ENCODE data around the gene GLCCI1.

Gene GLCCI1

DNA sequence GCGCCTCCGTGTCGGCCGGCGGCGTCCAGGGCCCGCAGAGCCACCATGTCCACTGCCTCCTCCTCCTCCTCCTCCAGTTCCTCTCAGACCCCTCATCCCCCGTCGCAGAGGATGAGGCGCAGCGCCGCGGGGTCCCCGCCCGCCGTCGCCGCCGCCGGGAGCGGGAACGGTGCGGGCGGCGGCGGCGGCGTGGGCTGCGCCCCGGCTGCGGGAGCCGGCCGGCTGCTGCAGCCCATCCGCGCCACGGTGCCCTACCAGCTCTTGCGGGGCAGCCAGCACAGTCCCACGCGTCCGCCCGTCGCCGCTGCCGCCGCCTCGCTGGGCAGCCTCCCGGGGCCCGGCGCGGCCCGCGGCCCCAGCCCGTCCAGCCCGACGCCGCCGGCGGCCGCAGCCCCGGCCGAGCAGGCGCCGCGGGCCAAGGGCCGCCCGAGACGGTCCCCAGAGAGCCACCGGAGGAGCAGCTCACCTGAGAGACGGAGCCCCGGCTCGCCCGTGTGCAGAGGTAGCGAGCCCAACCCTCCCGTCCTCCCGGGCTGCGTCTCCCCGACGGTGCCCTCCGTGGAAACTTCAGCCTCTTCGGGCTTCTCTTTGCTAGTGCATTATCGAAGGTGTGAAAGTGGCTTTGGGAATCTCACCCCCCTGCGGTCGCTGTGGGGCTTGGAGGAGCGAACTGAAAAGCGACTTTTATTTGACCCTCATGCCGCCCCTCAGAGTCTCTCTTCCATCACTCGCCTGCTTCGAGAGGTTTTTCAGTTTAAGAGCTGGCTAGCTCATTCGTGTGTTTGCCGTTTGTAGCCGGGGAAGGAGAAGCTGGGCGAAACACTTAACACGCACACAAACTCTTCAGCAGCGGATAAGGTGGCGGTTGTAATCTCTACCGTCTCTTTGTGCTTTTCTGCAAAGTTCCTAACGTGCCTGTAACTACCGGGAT lies 975 bp downstream of the GLCCI1 start:
- H3K4me3 ChIP-seq (ENCODE audit: low read length) = peak overlapping the region; percentile 94
- no peak for TF ChIP-seq ZNF274 (IDR thresholded peaks at IDR 0.05; ENCODE audit: low read depth, low read length)

DNA sequence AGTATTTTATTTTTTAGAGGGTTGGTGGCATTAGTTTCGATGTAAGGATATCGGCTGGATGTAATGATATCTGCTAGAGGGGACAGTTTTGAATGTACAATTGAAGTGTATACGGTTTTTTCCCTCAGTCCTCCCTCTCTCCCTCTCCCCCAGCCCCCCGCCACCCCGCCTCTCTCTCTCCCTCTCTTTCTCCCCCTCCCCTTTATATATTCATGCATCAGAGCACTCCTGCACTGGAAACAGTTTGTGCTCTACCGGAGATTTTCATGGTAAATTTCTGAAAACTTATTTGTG lies 1.6 kb downstream of the GLCCI1 start:
- H3K4me3 ChIP-seq (ENCODE audit: low read length) = peak overlapping the region; percentile 94
- no peak for TF ChIP-seq ZNF274 (IDR thresholded peaks at IDR 0.05; ENCODE audit: low read depth, low read length)

DNA sequence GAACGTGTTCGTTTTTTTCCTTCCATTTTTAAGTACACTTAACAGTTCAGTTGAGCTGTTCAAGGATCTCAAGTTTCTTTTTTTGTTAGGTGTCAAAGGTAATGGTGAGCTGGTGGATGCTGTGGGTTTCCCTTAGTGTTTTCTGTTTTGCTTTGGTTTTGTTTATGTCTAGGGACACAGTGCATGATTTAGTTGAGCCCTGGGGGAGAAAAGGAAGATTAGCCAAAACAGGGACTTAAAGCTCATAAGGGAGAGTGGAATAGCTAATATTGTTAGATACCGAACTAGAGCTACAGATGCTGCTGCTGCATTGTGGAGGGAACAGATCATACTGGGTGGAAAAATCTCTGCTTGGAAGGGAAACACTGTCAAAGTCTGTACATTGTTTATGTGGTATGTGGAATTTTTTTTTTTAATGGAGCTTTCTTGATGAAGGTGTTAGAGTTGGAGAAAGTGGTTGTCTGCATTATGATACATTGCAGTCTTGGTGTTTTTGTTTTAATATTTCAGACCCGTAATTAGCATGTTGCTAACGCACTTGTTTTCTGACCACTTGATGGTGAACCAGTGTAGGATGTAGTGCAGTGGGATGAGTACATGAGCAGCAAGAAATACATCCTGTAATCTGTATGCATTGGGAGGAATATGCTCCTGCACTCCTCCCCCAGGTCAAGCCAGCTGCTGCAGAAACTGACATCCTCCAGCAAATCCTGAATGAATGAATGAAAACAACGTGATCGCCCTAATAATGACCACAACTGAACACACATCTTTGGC lies 2.1 kb downstream of the GLCCI1 start:
- peak overlapping the region; percentile 94 for H3K4me3 ChIP-seq (ENCODE audit: low read length)
- no peak for TF ChIP-seq ZNF274 (IDR thresholded peaks at IDR 0.05; ENCODE audit: low read depth, low read length)

DNA sequence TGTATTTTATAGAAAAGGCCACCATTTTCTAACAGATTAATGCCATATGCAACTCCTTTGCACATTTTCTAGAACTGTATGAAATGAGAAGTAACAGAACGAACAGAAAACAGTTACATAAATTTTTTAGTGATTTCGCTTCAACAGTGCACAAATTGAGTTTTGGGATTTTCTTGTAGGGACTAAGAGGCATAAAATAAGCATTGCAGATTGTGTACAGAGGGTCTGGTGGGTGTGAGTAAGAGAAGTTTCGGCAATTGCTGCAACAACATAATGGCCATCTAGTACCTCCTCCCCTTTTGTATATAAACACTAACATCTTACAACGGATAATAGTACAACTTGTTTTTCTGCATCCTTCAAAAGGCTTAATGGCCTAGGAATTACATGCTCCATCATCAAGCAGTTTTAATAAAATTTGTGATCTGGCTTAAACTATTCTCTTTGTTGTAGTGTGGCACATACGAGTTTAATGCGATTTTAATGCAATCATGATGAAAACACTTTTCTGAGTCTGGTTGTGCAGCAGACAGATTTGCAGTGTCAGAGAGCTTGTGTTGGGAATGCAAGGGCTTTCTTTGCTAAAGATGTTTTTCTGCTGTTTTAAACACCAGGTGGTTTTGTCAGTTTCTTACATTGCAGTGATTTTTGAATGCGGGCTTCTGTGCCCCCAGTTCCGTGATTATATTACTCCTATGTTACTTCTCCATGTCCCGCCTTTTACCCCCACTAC lies 2.9 kb downstream of the GLCCI1 start:
- peak overlapping the region; percentile 94 for H3K4me3 ChIP-seq (ENCODE audit: low read length)
- no peak for TF ChIP-seq ZNF274 (IDR thresholded peaks at IDR 0.05; ENCODE audit: low read depth, low read length)

DNA sequence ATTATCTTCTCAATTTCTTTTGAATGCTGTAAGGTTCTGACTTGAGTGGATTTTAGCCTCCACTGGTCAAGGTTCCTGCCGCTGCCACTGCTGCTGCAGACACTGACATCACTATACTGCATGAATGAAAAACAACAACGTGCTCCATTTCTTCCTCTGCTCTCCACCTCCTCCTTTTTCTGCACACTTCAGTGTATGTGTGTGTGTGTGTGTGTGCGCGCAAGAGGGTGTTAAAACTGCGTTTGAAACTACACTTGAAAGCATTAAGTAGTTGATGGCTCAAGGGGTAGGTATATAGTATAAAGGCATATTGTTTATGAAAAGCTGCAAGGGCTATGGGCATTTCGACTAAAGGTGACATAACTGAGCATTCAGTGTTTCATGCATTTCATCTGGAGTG lies 3.5 kb downstream of the GLCCI1 start:
- H3K4me3 ChIP-seq (ENCODE audit: low read length) = peak overlapping the region; percentile 94

DNA sequence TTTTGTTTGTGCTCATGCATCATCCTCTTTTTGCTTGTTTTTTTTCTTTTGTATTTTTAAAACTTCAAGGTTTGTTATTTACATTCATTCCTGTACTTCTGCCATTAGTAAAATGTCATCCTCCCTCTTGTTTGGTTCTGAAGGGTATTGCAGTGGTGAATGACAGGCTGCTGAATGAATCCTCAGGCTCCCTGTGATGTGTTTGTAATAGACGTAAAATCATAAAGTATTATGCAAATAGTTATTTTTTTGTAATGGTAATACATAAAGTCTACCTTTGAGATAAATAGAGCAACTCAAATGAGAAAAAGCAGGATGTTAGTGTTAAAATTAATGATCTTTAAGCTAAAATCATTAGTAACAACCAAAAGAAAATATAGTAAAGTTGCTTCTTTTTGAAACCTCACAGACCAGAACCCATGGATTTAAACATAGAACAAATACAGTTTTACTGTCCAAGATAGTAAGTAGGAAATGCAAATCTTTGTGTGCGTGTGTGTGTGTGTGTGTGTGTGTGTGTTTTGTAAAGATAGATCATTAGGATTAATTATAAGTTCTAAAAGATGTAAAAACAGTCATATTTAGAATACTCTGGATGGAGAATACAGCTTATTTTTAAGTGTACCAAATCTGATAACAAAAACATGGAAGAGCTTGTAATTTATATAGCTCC lies 4.5 kb downstream of the GLCCI1 start:
- peak overlapping the region; percentile 46; the same call in 1 of the 2 replicates for H3K4me3 ChIP-seq (ENCODE audit: low read length)
- no peak for TF ChIP-seq ZNF274 (IDR thresholded peaks at IDR 0.05; ENCODE audit: low read depth, low read length)

More for the DNA sequence above, 3.5 kb downstream of the GLCCI1 start:
- TF ChIP-seq ZNF274 (IDR thresholded peaks at IDR 0.05; ENCODE audit: low read depth, low read length) = no peak

DNA sequence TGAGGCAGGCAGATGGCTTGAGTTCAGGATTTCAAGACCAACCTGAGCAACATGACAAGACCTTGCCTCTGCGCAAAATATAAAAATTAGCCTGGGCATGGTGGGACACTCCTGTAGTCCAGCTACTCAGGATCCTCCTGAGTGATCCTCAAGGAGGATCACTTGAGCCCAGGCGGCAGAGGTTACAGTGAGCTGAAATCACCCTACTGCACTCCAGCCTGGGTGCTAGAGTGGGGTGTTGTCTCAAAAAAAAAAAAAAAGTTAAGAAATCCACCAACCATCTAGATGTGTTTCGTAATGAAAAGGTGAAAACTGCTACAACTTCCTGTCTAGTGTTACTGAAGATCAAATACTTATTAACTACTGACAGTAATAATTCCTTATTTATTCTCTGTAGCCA lies 8.1 kb downstream of the GLCCI1 start:
- TF ChIP-seq ZNF274 (IDR thresholded peaks at IDR 0.05; ENCODE audit: low read depth, low read length) = no peak
- peak overlapping the region; percentile 2; the same call in 1 of the 2 replicates for H3K4me3 ChIP-seq (ENCODE audit: low read length)

DNA sequence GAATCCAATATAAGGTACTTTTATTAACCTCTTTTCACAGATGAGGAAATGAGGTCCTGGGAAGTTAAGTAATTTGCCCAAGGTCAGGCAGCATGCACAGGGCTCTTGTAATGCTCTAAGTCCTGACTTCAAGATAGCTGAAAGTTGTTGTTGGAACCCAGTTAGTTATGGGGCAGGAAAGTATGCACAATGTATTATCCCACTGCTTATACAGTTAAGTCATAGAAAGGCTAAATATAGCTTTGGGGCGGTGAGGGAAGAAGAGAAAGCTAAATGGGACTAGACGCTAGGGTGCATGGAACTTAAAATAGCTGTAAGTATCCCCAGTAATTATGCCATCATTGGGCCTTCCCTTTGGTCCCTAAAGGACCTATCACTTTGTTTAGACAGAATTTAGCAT lies 9.2 kb downstream of the GLCCI1 start:
- no peak overlapping the region for H3K4me3 ChIP-seq (ENCODE audit: low read length)
- no peak for TF ChIP-seq ZNF274 (IDR thresholded peaks at IDR 0.05; ENCODE audit: low read depth, low read length)

DNA sequence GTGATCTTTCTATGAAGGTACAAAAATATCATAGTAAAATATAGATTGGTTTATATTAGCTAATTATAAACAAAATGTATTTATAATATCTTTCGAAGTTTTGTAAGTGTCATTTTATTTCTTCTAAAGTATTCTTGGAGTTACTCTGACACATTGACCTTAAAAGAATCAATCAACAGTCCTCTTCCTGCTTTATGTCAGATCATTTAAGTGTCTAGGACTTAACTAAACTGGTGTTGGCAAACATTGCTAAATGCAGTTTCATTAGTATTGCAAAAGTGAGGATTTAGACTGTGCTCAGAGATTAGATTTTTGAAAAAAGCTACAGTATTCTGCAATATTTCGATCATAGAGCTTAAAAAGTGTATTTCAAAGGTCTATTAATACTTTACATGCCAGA lies 10.3 kb downstream of the GLCCI1 start:
- no peak overlapping the region for H3K4me3 ChIP-seq (ENCODE audit: low read length)
- TF ChIP-seq ZNF274 (IDR thresholded peaks at IDR 0.05; ENCODE audit: low read depth, low read length) = no peak

DNA sequence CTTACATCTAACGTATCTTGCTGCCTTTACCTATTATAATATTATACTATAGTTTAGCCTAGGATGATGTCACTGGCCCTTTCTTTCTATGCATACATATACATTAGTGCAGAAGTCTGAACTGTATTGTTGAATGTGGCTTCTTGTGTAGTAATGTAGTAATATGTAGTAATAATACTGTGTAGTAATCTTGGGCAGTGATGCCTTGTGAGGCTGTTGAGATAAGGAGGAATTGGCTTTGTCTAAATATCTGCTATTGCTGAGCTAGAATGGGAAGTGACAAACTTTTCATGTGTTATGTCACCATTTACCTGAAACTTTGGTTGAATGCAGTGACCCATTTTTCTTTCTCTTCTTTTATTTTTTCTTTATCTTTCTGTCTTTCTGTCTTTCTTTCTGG lies 11.0 kb downstream of the GLCCI1 start:
- TF ChIP-seq ZNF274 (IDR thresholded peaks at IDR 0.05; ENCODE audit: low read depth, low read length) = no peak
- H3K4me3 ChIP-seq (ENCODE audit: low read length) = no peak overlapping the region

DNA sequence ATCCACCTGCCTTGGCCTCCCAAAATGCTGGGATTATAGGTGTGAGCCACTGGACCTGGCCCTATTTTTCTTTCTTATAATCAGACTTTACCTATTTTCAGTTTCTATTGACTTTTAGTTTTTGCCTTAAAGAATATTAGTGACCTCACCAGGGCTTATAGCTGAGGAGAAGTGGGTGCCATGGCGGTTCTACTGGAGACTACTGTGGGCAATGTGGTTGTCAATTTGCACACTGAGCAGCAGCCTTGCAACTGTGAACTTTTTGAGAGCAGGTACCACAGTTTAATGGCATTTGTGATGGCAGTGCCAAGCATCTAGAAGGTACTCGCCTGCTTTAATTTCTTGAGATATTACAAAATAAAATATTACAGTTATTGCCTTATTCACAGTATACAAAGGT lies 11.5 kb downstream of the GLCCI1 start:
- no peak overlapping the region for H3K4me3 ChIP-seq (ENCODE audit: low read length)
- no peak for TF ChIP-seq ZNF274 (IDR thresholded peaks at IDR 0.05; ENCODE audit: low read depth, low read length)

DNA sequence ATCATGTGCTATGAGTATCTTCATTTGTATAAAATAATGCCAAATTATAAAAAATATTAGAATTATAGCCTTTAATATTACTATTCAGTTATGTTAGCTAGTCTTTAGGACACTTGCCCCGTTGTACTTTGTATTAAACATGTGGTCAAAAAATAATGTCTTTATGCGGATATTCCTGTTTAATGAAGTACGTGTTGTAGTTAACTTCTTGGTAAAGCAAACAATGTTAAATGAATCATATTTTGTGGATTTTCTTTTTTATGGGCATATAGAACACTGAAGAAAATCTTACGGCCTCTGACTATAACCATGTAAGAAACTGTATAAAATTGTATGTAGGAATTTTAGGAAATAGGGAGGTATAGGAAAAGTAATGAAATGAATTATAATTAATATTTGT lies 14.3 kb downstream of the GLCCI1 start:
- TF ChIP-seq ZNF274 (IDR thresholded peaks at IDR 0.05; ENCODE audit: low read depth, low read length) = no peak
- H3K4me3 ChIP-seq (ENCODE audit: low read length) = no peak overlapping the region

DNA sequence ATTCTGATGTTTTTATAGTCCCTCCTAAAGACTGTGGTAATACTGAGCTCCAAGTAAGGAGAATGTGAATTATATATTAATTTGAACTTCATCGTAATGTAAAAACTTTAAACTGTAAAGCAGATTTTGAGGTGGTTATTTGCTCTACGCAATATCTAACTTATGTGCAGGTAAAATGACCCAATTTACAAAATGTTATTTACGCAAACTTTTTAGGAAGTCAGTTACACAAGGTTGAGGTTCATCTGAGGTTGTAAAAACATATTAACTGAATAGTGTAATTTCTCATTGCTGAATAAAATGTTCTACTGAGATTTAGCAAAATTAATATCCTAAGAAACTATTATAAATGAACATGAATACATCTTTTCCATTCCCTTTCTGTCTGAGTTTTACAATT lies 15.8 kb downstream of the GLCCI1 start:
- no peak overlapping the region for H3K4me3 ChIP-seq (ENCODE audit: low read length)
- TF ChIP-seq ZNF274 (IDR thresholded peaks at IDR 0.05; ENCODE audit: low read depth, low read length) = no peak

DNA sequence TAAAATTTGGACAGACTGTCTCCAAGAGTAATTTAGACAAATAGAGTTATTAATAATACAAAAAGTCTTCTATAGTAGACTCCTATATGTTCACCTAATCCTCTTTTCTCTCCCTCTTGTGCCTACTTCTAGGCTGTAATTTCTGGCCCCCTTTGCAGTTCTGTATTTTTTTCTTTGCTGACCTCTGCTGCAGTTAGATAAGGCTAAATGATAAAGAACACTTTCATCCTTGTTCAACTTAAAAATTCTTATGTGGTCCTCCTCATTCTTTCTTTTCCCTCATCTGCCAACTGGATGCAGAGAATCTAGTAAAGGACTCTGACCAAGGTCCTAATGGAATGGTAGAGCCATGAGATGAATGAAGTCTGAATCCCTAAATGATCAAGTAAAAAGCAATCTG lies 20.1 kb downstream of the GLCCI1 start:
- no peak overlapping the region for H3K4me3 ChIP-seq (ENCODE audit: low read length)
- TF ChIP-seq ZNF274 (IDR thresholded peaks at IDR 0.05; ENCODE audit: low read depth, low read length) = no peak

Data from GM08714 (cell line).